IPS-NIHi7 (cell line): ENCODE data around the gene PPT1.
"Not testable (repeated sequence)": the region's sequence is repeated elsewhere in the genome, so short reads cannot be mapped to it uniquely, and the experiment has no call there.

Experiments used
- DNase-seq: peaks from one replicate; pipeline ENCODE4 v3.0.0; 2012; ENCODE audit warnings: mixed read lengths; ENCODE audit errors: extremely low spot score

Gene PPT1

DNA sequence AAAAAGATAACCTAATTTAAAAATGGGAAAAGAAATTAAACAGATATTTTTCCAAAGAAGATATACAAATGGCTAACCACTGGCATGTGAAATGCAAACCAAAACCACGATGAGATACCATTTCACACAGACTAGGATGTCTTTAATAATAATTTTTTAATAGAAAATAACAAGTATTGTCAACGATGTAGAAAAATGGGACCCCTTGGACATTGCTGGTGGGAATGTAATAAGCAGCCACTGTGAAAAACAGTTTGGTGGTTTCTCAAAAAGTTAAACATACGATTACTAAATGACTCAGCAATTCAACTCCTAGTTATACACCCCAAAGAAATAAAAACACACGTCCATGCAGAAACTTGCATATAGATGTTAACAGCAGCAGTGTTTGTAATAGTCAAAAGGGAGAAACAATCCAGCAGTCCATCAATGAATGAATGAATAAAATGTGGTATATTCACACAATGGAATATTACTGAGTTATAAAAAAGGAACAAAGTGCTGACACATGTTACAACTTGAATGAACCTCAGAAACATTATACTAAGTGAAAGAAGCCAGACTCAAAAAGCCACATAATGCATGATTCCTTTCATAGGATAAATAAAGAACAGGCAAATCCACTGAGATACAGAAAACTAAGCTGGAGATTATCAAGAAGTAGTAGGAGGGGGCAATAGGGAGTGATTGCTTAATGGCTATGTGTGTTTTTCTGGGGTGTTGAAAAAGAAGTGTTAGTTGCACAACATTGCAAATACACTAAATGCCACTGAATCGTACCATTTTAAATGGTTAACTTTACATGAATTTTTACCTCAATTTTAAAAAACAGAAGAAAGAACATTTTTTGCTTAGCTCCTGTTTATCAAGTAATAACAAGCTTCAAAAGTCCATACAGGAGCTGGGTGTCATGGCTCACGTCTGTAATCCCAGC lies 4.1 kb downstream of the PPT1 start:
- no peak for DNase-seq

DNA sequence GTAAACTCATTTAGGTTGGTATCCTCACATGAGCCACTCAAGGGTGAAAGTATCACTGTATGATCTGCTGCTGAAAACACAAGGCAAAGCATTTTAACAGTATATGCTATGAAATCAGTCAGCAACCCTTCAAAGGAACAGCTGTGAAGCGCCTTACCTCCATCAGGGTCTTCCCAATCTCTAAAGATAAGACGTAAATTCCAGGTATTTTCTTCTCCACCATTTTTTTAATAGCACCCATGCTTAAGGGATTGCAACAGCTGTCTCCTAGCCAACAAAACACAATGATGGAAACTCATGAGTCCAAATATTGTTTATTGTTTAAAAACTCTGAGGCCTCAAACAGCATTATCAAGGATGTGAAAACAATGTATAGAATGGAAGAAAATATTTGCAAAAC lies 4.8 kb downstream of the PPT1 start:
- DNase-seq: no peak

DNA sequence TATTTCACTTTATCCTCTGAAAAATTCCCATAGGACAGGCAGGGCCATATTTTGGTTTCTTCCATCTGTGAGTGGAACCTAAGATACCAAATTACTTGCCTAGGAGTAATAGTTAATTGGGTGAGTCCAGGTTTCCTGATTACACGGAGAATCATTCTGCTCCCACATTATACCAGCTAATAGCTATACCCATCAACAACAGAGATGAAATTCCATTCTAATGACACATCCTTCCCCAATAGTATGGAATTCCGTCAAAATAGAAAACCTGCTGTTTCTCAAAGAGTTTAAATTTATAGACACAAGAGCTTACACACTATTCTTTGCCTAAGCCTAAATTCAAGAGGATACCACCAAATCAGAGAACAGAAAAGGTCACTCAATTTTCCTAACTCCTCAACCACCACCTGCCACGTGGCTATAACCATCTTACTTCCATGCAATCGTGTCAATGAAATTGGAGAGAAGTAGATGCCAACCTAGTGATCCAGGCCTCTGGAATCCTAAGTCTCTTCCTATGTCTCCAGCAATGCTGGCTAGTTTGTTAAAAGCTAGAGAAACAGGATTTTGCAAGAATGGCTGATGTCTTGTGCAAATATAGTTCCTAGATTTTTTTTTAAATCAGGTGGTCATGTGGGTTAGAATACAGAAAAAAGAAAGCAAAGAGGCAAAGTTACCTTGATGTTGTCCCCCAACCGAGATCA lies 6.2 kb downstream of the PPT1 start:
- DNase-seq: no peak

DNA sequence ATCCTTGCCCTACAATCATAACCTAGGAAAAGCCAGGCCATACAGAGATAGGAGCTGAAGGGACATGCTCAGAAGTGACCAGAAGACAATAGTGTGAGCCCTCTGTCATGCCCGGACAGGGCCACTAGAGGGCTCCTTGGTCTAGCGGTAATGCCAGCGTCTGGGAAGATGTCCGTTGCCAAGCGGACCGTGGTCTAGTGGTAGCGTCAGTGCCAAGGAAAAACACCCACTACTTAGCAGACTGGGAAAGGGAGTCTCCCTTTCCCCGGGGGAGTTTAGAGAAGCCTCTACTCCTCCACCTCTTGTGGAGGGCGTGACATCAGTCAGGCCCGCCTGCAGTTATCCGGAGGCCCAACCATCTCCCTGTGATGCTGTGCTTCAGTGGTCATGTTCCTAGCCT lies 12.3 kb downstream of the PPT1 start:
- not testable (repeated sequence) for DNase-seq

DNA sequence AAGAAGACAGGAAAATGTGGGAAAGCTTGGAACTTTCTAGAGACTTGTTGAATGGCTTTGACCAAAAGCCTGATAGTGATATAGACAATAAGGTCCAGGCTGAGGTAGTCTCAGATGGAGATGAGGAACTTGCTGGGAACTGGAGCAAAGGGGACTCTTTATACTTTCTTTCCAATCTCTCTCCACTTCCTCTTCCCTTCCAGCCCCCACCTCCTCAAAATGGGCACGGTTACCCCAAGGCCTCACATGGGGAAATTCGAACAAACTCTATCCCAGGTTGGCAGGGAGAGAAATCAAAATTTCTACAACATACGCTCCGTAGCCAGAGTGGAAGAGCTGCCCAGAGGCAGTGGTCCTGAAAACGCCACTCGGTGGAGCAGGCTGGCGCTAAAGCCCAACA lies 15.2 kb downstream of the PPT1 start:
- no peak for DNase-seq

DNA sequence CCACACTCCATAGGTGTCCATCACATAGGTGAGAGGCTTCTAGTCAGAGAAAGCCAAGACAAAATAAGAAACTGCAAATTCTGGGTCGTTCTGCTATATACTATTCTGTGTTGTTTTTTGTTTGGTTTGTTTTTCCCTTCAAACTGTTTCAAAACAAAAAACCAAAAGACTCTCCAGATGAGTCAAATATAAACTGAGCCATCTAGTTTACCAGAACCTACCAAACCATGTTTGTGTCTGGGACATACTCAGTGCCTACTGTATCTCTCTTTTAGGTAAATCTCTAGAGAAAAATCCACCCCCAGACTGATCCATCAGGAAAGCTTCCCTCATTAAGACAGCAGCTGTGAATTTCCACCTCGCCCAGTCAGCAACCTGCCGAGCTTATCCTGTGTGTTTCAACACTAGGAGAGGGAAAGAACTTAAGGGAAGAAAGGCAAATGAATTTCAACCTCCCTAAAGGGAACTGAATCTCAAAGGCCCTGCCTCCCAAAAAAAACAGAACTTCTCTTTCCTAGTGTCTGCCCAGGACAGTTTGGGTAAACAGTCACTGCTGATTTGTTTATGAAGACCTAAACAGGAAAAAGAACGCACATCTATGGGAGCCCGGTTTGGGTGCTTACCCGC lies 17.2 kb downstream of the PPT1 start:
- DNase-seq: no peak

DNA sequence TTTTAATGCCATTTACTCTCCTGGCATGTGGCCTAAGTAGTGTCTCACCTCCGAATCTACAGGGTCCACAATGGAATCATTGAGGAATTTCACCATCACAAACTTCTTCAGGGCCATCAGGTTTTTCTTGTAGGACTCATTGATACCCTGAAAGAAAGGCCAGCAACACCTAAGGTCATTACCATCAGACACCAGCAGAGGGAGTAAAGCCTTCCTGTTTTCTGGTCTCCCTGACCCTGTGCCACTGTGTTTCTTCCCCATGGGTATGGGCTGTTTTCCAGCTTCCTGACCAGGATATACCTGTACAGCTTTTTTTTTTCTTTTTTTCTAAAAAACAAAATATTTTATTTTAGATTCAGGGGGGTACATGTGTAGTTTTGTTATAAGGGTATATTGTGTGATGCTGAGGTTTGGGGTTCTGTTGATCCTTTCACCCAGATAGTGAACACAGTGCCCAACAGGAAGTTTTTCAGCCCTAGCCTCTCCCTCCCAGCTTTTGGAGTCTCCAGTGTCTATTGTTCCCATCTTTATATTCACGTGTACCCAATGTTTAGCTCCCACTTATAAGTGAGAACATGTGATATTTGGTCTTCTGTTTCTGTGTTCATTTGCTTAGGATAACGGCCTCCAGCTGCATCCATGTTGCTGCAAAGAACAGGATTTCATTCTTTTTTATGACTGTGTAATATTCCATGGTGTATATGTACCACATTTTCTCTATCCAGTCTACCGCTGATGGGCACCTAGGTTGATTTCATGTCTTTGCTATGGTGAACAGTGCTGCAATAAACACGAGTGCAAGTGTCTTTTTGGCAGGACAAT lies 18.3 kb downstream of the PPT1 start:
- DNase-seq: peak; percentile 81

DNA sequence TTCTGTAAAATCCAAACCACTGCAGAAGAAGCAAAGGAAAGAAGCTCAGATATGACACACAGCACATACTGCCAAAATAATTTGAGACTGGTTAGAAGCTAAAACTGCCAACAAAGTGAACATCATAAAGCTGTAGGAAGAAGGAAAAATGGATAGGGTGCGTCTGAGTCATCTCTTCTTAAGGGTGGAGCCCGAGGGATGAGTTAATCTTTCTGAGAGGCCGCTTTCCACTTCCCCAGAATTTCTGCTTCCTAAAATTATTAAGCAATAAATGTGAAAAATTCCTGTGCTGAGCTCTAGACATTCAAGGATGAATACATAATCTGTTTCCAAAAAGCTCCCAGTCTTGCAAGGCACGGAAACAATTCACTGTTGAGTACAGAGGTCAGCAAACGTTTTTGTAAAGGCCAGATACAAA lies 20.1 kb downstream of the PPT1 start:
- no peak for DNase-seq

DNA sequence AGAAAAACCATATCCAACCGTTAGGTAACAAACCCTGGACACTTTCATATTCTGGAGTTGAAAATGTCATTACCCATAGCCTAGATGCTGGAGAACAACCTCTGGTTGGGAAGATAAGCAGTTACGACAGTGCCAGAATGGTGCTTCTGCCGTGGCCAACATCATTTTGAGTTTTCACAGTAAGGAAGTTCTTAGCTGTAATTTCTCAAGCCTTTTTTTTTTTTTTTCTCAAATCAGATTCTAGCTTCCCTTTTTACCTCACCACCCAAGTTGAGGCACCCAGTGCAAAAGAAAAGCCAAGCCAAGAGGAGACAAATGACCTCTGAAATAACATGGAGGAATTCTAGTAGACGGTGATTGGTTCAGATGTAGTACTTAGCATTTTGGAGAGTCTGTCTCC lies 21.8 kb downstream of the PPT1 start:
- DNase-seq: no peak

DNA sequence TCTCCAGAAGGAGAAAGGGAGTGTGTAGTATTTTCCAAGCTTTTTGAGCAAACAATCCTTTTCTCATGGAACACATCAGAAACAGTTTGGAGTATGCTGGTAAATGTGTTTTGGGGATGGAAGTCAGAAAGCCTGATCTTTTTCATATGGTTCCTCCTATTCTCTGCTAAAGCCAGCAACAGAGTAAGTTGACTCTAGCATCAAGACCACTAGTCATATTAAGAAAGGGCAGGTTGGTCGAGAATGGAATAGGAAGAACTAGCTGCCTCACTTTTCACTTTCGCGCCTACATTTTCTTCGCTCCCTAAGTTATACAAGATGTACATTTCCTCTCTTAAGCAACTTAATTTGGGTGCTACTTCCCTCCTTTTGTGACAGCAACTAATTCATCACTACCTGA lies 24.0 kb downstream of the PPT1 start:
- no peak for DNase-seq

DNA sequence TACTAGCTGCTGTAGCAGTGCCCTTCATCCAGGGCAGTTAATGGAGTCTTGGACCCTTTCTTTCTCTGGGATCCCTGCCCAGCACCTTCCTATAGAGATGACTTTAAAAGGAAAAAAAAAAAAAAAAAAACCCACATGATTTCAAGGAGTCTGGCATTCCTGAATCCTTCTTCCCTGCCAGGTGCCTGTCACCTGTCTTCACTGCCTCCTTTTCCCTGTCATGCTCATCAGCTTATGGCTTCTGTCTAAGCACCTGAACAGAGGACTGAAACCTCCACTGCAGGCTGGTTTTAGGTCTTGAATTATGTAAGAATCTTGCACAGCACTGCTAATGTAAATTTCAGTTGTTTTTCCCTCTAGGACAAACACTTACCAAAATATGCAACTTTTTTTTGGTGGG lies 24.9 kb downstream of the PPT1 start:
- DNase-seq: no peak

DNA sequence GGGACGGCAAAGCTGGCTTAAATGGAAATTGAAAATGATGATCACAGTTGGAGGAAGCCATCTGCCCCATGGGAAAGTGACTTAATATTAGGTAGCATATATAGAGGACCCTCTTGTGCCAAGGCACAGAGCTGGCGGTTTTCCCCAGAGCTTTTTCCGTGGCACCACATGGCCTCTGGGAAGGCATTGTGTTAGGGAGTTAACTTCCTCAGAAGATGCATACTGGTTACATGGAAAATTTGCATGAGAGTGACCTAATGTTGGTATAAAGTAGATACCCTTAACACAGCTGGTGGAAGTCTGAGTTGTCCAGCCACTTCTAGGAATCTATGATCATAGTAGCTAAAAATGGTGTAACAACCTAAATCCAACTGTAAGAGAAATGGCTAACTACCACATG lies 29.2 kb downstream of the PPT1 start:
- DNase-seq: no peak

DNA sequence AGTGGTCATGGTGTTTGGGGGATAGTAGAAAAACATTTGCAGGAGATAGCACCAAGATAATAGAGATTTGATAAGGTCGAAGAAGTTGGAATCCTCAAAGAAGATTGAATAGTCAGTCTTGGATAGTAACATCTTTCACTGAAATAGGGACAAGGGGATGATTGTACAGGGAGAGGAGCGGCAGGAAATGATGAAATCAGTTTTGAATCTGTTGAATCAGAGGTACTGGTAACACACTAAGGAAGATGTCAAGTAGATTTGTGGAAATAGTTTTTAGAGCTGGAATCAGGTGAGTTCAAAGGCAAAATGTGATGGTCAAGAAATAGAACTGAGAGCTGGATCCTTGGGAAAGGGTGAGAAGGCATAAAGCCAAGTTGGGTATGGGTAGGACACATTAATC lies 30.0 kb downstream of the PPT1 start:
- no peak for DNase-seq

DNA sequence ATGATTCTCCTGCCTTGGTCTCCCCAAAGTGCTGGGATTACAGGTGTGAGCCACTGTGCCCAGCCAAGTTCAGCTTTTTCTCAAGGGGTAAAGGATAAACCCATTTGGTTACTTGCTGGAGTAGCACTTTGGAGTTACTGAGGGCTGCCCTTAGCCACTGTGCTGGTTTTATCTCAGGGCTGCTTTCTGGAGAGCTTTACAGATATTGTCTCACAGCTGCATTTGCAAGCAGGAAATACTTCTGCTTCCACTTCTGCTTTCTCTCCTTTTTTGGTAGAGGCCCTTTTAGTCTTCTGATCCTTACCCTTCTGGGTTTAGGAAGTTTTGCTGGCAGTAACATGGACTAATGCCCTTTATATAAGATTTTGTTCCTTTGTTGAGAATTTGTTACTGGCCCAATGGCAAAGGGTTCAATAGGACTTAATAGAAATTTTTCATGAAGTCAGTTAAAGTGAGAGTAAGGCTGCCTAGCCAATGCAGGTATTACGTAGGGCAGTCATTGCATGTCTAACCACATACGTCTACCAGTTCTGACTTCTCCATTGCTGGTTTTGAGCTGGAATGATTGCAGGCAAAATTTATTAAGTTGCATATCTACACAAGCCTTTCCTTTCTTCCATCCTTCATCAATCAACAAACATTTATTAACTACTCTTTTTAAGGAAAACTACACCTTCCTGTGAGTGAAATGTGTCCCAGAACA lies 32.1 kb downstream of the PPT1 start:
- DNase-seq: no peak

DNA sequence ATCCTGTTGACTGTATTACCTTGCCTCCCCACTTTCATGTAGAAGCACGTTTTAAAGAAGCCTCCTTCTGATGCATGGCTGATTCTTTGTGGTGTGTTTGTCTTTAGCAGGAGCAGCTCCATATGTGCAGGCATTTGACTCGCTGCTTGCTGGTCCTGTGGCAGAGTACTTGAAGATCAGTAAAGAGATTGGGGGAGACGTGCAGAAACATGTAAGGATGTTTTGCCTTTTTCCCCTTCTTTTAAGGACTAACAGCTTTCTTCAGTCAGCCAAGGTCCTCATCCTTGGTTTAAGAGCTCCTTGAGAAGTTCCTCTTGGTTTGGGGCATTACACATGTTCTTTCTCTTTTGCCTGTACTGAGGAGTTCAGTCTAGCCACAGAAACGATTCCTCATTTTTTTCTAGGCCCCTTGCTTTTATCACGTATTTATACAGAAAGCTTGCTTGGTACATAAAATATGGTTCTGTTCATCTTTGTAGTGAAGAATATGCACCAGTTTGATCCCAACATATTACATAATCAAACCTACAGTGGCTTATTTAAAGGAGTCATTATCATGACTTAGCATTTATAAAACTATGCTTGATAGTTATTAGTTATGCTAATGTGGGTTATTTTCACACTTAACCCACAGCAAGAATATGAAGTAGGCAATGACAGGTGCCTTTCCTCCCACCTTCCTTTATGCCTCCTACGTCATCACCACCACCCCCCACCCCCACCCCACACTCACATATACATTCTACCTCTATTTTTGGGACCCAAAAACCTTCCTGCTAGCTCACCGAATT lies 36.9 kb downstream of the PPT1 start:
- no peak for DNase-seq

DNA sequence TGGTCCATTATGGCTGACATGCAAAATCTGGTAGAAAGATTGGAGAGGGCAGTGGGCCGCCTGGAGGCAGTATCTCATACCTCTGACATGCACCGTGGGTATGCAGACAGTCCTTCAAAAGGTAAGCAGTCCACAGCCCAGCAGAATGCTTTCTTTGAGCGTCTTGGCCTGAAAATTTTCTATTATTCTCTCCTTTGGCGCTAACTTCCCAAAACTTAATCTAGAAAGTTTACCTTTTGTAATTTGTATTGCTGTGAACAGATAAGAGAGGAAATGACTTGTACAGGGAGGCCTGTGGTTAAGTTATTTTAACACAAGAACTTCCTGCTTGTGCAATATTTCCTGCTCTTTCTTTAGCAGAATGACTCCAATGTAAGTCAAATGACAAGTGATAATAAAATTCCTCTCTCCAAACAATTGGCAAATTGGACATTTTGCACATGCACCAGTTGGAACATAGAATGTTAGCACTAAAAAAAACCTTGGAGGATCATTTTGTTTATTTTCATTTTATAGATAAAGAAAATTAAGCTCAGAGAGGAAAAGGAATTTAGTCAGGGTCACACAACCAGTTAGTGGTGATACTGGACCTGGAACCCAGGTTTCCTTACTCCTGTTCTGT lies 37.6 kb downstream of the PPT1 start:
- DNase-seq: peak; percentile 63

DNA sequence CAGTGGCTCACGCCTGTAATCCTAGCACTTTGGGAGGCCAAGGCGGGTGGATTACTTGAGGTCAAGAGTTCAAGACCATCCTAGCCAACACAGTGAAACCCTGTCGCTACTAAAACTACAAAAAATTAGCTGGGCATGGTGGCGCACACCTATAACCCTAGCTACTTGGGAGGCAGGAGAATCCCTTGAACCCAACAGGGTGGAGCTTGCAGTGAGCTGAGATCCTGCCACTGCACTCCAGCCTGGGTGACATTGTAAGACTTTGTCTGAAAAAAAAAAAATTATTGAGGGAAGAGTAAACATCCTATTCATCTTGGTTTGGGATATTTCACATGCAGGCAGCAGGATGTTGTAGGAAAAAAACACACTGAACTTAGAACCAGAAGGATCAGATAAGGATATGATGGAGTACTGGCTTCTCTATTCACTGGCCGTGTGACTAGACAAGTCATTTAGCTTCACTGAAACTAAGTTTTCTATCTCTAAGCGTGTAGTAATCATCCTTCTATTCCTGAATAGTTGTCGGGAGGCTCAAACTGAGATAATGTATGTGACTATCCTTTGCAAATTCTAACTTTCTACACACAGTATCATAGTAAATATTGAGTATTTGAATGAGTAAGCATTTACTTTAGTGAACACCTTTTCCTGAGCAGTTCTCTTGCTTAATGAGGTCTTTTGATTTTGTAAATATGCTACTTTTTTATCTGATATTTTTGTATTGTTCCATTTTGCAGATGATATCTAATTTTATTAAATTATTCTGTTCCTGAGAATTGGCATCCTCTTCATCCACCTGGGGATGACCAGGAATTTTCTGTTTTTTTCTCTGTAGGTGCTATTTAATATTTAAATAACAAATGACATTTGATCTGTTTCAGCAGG lies 38.4 kb downstream of the PPT1 start:
- no peak for DNase-seq

DNA sequence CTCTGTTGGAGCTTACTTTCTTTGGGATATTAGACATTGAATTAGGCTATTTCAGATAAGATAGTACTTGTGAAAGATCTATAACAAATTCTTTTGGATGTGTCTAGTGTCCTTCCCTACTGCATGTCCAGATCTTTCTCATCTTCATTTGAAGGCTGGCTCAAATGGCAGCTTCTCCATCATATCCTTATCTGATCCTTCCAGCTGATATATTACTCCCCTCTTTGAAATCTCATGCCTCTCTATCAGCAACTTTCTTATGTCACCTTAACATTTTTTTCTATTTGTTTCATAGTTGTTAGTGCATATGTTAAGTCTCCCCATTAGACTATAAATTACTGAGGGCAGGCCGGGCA lies 39.0 kb downstream of the PPT1 start:
- DNase-seq: no peak
